Stimulated activated CD8-positive, alpha-beta memory T cell treated with anti-CD3 and anti-CD28 coated beads, Interleukin-7, amount 100 ng/mL, for 4 hours (primary cell): Measurements from ENCODE around the gene AMOTL2.

Source experiments
- DNase-seq, 2 donors: peaks; one replicate each; pipeline ENCODE4 v3.0.0-alpha.2; 2020; ENCODE audit warnings: low read depth in 2 of 2

Gene AMOTL2

DNA sequence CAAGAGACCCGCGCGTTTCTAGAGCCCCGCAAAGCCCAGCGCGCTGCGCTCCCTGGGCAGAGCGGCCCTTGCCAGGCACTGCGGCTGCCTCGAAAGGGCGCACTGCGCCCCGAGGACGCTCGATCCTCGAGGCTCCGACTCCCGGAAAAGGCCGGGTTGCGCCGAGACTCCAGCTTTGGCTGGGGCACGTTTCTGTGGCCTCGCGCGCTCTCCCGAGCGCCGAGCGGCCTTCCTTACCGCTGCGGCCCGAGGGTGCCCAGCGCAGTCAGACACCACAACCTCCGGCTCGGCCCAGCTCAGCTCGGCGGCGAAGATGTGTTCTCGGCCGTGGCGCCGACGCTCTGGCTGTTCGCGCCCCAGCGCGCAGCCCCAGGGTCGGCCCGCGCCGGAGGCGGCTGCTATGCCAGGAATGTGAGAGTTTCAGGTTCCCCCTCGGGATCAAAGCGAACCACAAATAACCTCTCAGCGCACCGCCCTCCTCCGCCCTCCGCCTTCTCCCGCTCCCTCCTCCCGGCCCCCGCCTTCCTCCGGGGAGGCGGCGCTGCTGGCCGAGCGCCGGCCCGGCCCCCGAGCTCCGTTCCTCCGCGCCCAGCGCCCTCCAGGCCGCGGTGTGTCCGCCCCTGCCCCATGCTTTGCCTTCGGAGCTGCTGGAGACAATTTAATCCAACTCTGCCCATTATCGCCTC is at the start of gene AMOTL2:
TSS of gene AMOTL2 (minus strand) at position 343 of the 686 bp plus-strand sequence. CDS start 3,014 bp downstream, outside the sequence.
- no peak for DNase-seq

DNA sequence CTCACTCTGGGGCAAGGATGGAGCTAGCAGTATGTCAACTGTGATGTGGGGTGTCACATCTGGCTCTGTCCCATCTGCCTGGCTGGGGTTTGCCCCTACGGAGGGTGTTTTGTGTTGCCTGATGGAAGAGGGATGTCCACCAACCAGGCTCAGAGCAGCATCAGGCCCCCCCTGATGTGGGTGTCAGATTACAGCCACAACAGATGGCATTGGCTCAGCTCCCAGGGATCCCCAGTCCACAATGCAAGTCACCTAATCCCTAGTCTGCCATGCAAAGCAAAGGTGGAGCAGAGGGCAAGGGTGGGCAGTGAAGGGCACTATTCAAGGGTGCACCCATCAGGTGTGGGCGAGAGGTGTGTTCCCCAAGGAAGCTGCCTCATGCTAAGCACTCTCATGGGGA is 48.9 kb upstream of the AMOTL2 start:
- DNase-seq, result no peak

DNA sequence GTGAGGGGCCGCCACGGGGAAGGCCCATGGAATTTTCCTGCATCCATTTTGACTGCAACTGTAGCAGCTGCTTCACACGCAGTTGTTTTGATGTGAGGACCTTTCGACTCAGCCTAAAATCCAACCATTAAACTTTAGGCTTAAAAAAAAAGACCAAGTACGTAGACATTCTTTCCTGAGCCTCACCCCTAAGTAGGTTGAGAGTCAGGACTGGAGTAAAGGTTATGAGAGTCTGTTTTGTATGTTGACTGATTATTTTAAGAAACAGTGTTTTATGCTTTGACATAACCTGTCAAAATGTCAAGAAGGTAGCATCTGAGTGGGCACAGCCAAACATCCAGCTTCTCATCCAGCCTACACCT is 45.7 kb upstream of the AMOTL2 start:
- DNase-seq, result no peak

GRCh38 chr3:134419214-134419959 is 45.1 kb upstream of the AMOTL2 start:
- DNase-seq, result no peak

- DNase-seq, result no peak
Observed at GRCh38 chr3:134409041-134409440, 34.8 kb upstream of the AMOTL2 start.

DNA sequence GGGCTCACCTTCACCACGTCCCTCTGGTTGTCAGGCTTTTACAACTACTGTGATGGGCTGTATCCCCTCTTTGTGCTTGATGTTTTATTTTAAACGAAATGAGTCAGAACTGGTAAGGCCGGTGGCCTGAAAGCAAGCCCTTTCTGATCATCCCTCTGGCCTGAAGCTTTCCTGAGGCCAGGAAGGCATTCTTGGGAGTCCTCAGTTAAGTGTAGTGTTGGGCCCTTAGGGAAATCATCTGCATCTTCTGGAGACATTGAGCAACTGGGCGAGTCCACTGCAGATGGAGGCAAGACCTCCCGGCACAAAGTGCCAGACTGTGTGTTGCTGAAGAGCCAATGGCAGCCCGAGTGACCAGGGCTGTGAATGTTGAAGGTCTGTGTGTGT is 33.0 kb upstream of the AMOTL2 start:
- no peak for DNase-seq

DNA sequence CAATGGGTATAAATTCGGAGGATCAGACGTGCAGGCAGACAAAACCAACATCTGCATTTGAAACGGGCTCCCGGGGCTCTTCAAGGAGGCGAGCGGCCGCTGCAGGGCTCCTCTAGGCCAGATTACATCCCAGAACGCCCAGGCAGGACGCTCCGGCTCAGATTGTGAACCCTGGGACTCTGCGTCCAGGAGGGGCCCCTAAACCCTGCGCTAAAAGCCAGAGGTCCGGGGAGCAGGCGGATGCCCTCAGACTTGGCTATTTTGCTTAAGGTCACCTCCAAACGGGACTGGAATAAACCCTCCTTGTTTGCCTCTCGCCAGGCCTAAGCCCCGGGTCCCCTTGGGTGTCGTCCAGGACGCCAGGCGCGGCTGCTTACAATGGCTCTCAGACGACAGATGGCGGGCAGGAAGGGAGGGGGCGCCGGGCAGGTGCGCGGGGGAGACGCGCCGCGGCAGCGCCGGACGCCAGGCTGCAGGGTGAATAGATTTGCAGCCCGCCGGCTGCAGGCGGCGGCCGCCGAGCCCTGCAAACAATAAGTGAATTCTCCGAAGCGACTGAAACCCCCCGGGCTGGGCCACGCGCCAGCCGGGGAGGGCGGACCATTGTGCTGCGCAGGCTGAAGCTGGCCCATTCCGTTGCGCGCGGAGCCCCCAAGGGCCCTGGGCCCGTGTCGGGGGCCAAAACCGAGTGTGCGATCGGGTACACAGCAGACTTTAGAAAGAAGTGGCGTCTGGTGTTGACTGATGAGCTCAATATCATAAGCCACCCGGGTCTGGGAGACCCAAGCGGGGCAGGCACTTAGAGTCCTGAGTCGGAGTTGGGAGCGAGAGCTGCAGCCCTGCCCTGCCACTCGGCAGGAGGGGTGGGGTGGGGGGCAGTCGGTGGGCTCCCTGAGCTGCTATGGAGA is 32.3 kb upstream of the AMOTL2 start:
- no peak for DNase-seq

DNA sequence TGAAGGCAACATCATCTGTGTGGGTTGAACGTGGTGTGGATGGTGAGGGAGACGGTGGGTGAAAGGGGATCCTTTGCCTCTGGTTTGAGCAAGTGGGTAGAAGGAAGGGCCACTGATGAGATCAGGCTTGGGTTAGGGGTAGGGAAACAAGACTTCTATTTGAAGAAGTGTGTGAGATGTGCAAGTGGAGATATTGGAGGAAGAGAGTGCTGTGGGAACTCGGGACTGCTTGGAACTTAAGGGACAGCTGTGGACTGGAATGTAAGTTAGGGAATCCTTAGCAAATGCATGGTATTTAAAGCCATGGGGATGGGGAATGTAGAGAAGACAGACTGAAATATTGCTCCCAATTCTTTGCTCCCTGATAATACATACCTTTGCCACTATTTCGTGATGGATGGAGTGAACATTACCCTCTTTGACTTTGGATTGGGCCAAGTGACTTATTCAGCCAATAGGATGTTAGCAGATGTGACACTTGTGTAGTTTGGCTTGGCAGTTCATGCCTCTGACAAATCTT is 30.2 kb upstream of the AMOTL2 start:
- no peak for DNase-seq

DNA sequence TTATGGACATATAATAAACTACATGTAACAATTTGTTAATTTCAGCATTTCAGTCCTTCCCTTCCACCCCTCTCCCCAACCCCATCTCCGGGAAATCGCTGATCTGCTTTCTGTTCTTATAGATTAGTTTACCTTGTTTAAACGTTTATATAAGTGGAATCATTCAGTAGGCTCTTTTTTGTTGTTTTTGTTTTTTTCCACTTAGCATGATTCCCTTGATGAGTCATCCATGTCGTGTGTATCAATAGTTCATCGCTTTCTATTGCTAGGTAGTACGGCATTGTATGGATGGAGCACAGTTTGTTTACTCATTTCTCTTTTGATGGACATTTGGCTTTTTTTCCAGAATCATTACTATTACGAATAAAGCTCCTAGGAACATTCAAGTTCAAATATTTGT is 23.5 kb upstream of the AMOTL2 start:
- no peak for DNase-seq

DNA sequence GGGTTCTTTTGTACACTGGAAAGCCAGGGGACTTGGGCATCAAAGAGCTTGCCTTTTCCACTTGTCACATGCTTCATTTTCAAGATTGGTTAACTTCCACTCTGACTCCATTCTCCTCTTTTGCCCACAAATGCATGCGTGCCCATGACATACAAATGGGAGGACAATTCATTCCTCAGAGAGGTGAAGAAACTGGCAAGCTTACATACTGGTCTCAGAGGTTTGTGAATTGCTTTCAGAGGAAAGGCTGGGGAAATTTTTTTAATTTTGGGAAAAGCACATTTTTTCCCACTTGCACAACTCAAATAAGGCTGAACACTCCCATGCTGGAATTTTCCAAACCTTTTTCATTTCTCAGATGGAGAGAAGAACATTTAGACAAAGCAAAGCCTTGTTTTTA is 20.9 kb upstream of the AMOTL2 start:
- no peak for DNase-seq

GRCh38 chr3:134394380-134394779 is 20.1 kb upstream of the AMOTL2 start:
- DNase-seq, result no peak

GRCh38 chr3:134393074-134393473 is 18.8 kb upstream of the AMOTL2 start:
- DNase-seq, result no peak

DNA sequence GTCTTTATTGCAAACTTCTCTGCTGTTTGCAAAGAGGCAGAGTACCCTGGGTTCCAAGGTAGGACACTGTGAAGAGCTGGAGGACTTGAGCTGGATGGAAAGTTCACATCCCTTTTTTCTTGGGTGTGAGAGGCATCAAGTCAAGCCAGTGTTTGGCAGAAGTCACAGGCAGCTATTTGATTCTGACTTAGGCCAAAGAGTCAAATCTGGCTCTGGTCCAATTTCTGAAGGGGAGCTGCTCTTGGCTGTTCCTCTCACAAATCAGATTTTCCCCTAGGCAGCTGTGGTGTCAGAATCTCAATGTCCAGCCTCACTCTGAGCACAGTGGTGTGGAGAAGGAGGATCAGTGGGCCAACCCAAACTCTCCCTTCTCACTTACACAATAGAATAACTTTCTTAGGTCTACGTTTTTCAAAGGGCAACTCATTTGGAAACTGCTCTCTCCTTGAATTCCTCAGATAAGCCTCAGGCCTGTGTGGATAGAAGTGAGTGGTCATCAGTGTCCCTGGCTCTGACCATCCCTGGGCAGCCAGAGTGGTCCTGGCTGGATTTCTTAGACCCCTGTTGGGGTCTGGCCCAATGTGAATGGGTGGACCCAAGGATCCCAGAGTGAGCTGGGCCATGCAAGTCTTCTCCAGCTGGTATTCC is 18.2 kb upstream of the AMOTL2 start:
- no peak for DNase-seq

DNA sequence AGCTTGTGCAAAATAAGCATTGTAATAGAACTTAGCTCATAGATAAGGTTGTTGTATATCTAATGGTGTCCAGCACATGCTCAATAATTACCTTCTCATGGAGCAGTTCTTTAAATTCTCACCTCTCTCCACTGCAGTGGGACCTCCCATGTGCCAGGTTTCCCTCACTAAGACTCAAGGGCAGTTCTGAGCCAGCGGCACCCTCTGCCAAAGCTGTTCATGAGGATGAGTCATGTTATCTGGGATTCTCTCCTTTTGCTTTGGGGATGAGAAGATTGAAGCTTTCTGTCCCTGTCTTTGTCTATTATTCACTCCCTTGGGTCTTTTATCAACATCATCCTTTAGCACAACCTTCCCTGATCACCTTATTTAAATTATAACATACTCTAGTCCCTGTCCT is 15.6 kb upstream of the AMOTL2 start:
- DNase-seq, result no peak

DNA sequence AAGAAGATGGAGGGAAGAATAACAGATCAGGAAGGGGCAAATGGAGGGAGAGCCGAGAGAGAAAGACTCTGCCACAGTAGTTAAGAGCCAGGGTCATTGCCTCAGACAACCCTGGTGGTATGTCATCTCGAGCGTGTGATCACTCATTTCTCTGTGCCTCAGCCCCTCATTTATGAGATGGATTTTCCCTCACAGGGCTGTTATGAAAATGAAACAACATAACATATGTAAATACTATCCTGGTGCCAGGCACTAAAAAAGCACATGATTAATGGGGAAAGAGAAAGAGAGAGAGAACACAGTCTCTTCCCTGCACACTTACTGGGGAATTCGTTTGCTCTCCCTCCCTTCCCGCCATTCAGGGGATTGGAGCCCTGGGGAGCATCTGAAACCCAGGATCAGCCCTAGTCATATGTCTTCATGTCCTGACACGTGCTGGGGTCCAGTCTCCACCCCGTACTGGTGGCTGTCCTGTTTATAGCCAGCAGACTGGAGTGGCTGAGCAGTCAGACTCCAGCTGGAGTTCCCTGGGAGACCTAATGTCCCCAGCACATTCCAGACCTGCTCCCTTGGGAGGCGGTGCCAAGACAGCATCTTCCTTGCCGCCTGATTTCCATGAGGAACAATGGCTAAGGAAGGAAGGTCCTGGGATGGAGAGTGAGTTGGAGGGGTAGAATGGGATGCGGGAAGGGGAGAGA is 14.7 kb upstream of the AMOTL2 start:
- no peak for DNase-seq

- DNase-seq, result no peak
Observed at GRCh38 chr3:134388292-134388691, 14.0 kb upstream of the AMOTL2 start.

- no peak for DNase-seq
Observed at GRCh38 chr3:134387293-134387692, 13.0 kb upstream of the AMOTL2 start.

DNA sequence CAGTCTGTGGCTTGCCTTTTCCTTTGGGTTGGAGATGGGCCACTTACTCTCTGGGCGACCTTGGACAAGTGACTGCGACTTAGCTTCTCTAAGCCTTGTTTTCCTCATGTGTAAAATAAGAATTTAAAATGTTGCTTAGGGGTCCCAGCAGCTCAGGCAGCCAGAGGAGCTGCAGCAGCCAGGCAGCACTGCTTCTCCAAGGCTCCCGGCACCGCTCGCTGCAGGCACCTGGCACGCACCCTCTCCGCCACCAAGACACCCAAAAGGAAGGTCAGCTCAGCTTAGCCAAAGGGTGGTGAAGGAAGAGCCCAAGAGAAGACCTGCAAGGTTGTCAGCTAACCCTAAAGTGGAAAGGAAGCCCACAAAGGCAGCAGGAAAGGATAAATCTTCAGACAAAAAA is 10.7 kb upstream of the AMOTL2 start:
- DNase-seq, result no peak

DNA sequence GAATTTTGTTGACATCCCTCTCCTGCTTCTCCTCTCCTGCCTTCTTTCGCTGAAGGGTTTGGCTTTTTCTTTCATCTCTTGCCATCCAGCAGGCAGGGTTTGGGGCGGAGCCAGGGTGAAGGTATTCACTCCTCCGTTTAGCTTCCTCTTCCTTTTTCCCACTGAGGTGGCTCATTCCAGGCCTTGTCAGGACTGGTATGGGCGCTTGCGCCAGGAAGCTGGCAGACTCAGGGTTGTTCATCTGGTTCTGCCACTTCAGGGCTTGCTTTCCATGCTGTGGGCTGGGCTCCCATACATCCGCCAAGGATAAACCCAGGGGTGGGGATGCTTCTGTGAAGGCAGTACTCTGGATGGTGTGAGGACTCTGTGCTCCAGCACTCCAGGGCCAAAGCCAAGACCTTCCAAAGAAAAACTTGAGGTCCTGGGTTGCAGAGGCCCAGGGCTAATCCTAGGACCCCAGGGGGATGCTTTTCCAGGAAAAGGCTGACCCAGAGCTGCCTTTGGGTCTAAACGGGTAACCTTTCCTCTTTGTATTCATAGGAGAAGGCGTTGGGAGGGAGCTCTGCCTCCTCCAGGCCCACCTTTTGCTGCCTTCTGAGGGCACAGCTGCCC is 7.7 kb upstream of the AMOTL2 start:
- no peak for DNase-seq

- no peak for DNase-seq
Observed at GRCh38 chr3:134381076-134381475, 6.8 kb upstream of the AMOTL2 start.

DNA sequence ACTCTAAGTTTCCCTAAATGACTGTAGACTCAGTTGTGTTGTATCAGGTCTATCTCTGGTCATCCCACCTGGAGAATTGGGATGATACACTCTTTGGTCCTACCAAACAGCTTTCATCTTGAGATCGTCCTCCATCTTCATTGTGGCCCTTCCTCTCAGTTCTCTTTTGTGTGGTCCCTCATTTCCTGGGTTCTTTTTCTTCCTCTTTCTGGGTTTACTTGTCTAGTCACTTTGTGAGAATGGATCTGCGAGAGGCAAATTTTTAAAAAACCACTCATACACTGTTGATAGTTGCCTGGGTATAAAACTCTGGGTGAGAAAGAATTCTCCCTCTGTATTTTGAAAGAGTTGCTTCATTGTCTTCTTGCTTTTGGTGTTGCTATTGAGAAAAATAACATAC is 6.0 kb upstream of the AMOTL2 start:
- DNase-seq, result no peak
